Neural cell (in vitro differentiated cells): ENCODE measurements around the gene UBE2K.
"Not testable (repeated sequence)": the region's sequence is repeated elsewhere in the genome, so short reads cannot be mapped to it uniquely, and the experiment has no call there.

Source experiments
- EP300 ChIP-seq: fragments of 450-650 bp; conservative IDR thresholded peaks from 2 replicates; pipeline ENCODE4 v1.6.1; 2014; ENCODE audit warnings: antibody characterized with exemption, mild to moderate bottlenecking, moderate library complexity; ENCODE audit not compliant: poor library complexity, severe bottlenecking
- EZH2 ChIP-seq: fragments of 200-600, 300-800 bp; shearing (Covaris generic), sonication (generic); IDR thresholded peaks from 2 replicates; pipeline ENCODE4 v1.6.1; 2014; ENCODE audit warnings: antibody characterized with exemption, low read length, borderline replicate concordance, mild to moderate bottlenecking; ENCODE audit not compliant: insufficient read depth, poor library complexity, severe bottlenecking
- REST ChIP-seq: IDR thresholded peaks from 2 replicates; pipeline ENCODE4 v1.6.1; 2012; ENCODE audit warnings: borderline replicate concordance
- TF ChIP-seq, protein P1 (sequence below): fragments of 450-650 bp; IDR thresholded peaks from 2 replicates; pipeline ENCODE4 v1.5.1; 2014; ENCODE audit warnings: antibody characterized with exemption, mild to moderate bottlenecking, moderate library complexity; ENCODE audit not compliant: poor library complexity, severe bottlenecking

- TF ChIP-seq EP300, REST, EZH2: not testable (repeated sequence)
- TF ChIP-seq, protein P1, sequence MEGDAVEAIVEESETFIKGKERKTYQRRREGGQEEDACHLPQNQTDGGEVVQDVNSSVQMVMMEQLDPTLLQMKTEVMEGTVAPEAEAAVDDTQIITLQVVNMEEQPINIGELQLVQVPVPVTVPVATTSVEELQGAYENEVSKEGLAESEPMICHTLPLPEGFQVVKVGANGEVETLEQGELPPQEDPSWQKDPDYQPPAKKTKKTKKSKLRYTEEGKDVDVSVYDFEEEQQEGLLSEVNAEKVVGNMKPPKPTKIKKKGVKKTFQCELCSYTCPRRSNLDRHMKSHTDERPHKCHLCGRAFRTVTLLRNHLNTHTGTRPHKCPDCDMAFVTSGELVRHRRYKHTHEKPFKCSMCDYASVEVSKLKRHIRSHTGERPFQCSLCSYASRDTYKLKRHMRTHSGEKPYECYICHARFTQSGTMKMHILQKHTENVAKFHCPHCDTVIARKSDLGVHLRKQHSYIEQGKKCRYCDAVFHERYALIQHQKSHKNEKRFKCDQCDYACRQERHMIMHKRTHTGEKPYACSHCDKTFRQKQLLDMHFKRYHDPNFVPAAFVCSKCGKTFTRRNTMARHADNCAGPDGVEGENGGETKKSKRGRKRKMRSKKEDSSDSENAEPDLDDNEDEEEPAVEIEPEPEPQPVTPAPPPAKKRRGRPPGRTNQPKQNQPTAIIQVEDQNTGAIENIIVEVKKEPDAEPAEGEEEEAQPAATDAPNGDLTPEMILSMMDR, result not testable (repeated sequence)
These were observed 23.3 kb downstream of the UBE2K start for GRCh38 chr4:39721273-39721672.
